NCI-H1105 (cell line): ENCODE data around the gene WFDC12.

ENCODE experiments used
- DNase-seq: peaks from one replicate; lab custom pipeline; 2025; lab: John Stamatoyannopoulos, UW

The WFDC12 gene

DNA sequence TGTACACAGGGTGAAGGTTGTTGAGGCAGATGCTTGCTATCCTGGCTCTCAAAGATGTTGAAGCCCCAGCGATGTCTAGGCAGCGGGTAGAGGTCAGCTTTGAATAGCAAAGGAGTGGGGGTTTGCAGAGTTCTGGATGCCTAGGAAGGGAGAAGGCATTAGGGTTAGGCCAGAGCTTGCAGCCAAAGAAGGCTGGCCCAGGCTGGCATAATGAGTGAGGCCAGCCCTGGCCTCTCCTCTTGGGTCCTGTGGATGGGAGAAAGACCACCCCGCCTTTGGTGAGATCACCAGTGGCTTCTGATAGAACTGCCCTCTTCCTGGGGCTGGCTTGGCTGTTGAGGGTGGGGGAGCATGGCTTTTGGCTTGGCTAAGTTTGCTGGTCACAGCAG, 8.9 kb downstream of the WFDC12 start:
- no peak for DNase-seq

DNA sequence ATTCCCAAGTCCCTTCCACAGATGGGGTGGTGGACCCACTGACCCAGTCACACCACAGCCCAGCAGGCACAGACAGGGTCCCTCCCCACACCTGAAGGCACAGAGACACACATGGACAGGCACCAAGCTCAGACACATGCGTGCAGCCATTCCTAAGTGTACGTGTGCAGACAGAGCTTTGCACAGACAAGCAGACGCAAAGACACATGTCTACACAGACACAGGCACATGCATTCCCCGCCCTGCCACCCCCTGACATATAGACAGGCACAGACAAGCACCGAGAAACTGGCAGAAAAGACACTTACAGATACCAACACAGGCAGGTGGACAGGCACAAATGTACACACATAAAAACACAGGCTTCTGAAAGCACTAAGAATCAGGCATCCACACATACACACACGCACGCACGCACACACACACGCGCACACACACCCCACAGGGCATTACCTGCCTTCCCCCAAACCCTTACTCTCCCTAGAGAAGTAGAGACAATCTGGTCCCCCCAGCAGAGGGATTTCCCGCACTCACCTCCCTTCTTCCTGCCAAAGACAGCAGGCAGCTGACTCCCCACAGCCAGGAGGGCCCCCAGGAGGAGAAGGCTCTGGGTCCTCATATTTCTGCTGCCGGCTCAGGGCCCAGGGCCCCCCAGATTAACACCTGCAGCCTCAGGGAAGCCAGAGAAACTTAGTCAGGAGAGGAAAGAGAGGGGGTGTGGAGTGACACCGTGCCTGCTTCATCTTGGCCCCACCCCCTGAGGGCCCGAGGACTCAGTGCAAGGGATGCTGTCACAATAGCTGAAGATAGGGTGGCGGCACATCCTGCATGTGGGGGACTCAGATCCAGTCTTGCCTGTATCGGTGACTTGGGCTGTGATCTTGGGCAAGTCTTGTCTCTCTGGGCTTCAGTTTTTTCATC, 9.5 kb downstream of the WFDC12 start, which contains the start of gene WFDC5:
Gene WFDC5, minus strand, starts transcription at position 710 of the 921 bp plus-strand sequence. Its CDS starts 91 bp downstream, at position 619.
- no peak for DNase-seq

DNA sequence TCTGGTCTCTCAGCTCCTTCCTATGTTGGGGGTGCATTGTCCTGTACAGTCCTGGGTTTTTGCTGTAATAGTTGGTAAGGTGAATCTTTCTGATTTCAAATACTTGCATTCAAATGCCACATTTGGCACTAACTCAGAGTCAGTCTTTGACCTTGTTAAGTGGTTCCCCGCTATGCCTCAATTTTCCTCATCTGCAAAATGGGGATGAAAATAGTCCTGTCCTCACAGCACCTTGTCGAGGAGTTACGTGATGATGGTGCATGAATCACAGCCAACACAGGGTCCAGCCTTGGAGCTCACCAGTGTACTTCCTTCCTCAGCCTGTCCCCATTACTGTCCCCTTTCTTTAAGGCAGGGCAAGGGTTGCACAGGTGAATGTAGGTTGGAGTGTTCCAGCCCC, 10.4 kb downstream of the WFDC12 start:
- DNase-seq, result no peak

DNA sequence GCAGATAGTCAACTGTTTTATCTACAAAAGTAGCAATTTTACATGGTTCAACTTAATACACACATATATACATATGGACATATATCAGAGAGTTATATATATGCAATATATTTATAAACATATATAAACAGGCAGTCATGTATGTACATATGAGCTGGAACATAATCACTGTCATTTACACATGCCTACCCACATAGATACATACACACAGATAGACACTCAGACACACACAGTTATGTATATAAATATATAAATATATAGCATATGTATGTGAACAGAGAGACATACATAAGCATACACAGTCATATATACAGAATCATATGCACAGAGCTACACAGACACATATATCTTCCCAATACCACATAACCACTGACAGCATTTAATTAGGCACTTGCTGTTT, 11.5 kb downstream of the WFDC12 start:
- DNase-seq, result no peak

DNA sequence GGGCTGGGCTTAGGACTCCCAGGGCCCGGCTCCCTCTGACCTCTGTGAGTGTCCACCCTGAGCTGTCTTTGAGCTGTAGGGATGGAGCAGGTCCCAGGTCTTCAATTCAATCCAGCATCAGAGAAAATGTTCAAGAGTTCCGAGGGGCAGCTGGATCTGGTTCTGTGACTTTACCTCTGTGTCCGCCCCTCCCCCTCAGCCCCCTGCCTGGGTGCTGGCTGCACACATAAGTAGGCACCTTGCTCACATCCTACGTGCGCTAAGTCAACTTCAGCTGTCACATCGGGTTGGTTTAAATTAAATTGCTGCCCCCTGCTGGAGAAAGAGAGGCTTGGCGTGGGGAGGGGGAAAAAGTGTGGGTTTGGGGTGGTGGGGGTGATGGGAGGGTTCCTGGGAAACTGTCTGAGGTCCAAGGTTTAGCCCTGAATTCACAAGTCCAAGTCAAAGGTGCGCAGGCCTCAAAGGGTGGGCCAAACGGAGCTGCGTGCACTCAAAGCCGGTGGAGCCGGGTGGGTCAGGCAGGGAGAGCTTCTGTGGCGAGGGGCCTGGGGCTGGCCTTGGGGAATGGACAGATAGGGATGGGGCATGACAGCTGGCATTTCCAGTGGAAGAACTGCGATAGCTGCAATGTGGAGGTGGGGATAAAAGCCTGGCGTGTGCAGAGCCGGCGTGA, 12.3 kb downstream of the WFDC12 start:
- no peak for DNase-seq

DNA sequence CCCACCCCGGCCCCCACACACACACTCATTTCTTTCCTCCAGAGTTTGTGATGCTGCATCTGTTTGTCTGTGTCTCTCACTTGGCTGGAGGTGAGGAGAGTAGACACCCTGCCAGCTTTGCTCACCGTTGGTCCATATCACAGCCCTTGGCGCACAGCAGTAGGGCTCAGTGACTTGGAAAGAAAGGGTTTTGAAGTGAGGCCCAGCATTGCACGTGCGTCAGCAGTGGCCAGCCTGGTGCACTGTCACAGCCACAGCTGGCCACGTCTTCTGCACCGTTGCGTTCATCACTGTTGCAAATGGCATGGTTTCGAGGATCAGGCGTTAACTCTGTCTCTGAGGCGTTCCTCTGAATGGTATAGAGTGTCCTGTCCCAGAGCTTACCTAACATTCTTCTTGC, 13.0 kb downstream of the WFDC12 start:
- DNase-seq, result no peak

DNA sequence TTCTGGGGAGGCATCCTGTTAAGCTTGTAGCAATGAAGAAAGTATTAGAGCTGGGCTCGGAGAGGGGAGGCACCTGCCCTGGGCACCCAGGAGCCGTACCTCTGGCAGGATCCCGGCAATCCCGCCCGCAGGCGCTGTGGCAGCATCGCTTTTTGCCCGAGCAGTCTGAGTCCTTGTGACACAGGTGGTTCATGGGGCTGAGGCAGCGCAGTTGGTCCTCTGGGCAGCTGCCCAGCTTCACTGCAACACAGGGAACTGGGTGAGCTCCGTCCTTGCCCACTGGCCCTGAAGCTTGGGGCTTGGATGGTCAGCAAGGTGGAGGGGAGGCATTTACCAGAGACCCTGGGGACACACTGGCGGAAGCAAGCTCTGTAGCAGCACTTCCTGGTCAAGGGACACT, 14.0 kb downstream of the WFDC12 start:
- DNase-seq, result no peak

DNA sequence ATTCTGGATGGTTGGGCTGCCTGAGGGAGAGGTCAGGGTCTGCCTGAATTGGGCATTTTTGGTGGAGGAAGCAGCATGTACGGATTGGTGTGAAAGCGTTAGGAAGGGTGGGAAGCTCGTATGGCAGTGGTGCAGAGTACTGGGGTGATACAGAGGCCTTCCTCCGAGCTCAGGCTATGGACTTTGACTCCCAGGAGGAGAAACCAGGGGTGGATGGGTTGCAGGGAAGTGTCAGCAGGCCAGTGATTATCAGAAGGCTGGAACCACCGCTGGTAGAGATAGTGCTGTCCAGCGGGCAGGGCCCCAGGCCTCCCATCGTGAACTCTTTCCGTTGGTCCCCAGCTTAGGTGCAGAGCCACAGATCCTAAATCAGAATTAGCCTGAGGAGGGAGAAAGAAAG, 14.6 kb downstream of the WFDC12 start:
- DNase-seq, result no peak

DNA sequence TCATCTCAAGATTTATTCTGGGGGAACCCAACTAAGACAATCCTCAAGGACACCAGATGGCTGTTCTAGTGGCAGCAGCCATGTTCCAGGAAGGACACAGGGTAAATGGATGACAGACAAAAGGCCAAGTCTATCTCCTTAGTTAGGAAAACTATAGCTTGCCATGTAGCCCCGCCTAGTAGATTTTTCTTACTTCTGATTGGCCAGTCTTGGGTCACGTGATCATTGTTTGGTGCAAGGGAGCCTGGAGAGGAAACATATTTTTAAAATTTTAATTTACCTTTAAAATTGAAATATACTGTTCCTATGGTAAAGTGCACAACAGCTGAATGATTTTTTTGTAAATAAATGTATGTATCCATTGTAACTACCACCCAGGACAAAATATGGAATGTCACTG, 18.9 kb downstream of the WFDC12 start:
- DNase-seq, result no peak

DNA sequence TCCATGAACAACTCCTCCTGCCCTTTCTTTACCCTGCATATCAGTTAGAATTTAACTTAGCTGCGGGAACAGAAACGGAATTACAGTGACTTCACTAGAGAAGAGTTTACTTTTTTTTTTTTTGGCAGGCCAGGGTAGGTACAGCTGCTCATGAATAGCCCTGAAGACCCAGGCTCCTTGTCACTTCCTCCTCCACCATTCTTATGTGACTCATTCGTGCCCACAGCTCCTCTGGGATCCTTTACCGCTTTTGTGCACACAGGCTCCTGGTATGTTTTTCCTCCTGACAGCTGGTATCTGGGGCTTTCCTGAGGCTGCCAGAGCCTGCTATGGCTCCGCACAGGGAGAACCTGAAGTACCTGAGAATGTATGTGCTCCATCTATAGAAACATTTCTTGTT, 19.5 kb downstream of the WFDC12 start:
- no peak for DNase-seq

DNA sequence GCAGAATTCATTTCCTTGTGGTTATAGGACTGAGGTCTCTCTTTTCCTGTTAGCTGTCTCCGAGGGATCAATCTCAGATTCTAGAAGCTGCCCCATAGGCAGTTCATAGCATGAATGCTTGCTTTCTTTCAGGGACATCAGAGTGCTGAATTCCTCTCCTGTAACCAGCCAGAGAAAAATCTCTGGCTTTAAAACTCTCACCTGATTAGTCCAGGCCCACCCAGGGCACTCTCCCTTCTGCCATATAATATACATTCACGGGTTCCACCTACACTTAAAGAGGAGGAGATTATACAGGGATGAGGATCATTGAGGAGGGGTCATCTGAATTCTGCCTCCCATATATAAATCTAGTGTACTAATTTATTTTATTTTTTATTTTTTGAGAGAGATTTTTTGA, 21.2 kb downstream of the WFDC12 start:
- DNase-seq, result no peak

DNA sequence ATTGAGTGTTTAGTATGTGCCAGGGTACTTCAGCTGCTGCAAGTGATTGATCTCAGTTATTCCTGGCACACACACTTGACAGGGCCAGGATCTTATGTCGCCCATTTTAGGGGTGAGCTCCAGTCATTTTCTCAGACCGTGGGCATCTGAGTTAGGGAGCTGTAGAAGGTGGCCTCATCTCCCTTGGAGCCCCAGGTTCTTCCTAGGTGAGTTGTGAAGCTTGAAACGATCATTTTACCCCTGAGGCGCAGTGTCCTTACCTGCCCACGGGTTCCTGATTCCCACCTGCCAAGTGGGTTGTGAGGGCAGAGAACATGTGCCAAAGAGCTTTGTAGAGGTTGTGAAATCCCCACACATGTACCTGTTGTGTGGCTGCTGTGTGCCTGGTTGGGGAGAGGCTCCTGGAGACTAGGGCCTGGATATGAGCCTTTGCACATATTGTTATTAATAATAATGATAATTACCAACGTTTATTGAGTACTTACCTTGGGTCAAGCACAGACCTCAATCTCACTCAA, 22.9 kb downstream of the WFDC12 start:
- DNase-seq, result no peak

DNA sequence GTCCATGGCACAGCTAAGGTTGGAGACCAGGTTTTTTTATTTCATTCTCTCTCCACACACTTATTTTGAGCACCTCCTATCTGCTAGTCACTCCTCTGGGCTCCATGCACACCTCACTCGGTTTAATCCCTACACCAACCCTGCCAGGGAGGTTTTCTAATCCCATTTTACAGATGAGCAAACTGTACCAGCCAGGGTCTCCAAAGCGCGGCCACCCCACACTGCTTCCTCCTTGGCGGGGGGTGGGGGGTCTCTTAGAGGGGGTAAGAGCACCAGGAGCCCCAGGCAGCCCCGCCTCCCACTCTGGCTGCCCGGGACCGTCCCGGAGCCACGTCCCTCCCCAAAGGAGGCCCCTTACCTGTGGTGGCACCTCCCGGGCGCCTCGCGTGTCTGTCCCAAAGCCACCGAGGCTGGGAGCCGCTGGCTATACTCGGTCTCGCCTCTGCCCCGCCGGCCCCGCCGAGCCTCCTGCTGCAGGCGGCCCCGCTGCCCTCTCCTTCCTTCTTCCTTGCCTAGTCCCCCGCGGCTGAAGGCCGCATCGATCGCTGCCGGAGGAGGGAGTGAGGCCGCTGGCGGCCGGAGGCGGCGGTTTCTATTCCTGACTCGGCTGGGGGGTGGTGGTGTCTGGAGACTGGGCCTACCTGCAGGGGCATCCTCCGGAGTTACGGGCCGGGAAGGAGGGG, 23.6 kb downstream of the WFDC12 start, which contains the start of gene KCNS1:
Gene KCNS1, minus strand, starts transcription at position 565 of the 683 bp plus-strand sequence. CDS start 1,891 bp downstream, outside the sequence.
- no peak for DNase-seq

DNA sequence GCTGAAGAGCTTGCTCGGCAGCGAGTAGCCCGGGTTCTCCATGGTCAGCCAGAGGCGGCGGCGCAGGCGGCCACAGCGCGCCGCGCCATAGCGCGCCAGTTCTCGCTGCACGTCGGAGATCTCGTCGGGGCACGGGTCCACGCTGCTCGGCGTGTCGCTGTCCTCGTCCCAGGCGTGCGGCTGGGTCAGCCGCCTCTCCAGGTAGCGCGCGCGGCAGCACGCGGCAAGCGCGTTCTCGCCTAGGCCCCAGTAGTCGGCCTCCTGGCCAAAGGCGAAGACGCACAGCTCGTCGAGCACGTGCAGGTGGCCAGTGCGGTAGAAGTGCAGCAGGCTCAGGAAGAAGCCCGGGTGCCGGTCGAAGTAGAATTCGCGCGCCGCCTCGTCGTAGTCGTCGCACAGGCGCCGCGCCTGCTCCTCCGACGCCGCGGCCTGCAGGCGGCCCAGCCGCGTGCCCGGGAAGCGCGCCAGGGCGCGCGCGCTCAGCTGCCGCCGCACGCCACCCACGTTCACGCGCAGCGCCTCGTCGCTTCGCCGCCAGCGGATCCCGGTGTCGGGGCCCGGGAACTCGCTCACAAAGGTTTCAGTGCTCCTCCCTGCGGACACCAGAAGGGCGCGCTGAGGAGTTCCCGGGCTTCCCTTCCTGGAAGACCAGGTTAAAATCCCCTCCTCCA, 26.0 kb downstream of the WFDC12 start:
- DNase-seq, result no peak

DNA sequence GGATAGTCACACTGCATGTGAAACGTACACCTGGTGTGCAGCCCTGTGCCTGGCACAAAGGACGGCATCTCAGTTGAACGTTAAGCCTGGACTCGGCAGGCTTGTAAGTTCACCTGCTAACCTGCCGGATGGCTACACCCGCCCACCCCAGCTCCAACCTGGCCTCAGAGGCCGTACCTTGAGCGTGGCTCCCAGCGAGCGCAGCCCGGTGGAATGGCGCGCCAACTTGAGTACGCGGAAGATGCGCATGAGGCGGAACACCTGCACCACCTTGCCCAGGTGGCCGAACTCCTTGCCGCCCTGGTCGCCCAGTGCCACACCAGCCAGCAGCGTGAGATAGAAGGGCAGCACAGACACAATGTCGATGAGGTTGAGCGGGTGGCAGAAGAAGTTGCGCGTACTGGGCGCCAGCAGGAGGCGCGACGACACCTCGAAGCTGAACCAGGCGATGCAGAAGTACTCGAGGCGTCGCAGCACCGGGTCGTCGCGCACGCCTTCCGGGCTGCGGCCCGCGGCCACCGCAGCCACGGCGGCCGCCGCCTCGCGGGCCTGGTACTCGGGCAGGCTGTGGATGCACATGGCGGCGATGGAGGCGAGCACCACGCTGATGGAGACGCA, 26.7 kb downstream of the WFDC12 start:
- DNase-seq, result no peak

DNA sequence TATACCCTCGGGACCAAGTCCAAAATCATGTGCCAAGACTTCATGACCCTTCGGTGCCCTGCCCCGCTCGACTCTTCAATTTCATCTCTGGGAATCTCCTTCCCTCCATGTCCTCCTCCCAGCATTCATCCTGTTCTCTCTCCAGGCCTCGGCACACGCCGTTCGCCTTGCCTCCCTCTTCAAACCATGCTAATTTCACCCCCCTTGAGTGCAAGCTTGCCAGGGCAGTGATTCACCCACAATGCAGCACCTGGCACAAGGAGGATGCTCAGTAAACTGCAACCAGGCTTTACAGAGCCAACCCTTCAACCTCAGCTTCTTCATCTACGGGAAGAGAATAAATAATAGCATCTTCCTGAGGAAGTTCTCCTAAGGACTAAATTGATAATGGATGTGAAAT, 27.5 kb downstream of the WFDC12 start:
- DNase-seq, result no peak

DNA sequence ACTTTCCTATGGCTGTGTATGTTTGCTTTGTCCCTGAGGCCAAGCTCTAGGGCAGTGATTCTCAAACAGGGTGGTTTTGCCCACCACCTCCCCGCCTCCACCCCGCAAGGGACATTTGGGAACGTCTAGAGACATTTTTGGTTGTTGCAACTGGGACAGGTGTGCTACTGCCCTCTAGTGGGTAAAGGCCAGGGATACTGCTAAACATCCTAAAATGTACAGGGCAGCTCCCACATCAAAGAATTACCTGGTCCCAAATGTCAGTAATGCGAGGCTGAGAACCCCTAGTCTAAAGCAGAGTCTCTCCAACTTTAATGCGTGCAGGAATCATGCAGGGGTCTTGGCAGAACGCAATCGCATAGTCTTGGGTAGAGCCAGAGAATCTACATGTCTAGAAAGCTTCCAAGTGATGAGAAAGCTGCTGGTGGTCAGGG, 28.4 kb downstream of the WFDC12 start:
- DNase-seq, result peak; percentile 18

DNA sequence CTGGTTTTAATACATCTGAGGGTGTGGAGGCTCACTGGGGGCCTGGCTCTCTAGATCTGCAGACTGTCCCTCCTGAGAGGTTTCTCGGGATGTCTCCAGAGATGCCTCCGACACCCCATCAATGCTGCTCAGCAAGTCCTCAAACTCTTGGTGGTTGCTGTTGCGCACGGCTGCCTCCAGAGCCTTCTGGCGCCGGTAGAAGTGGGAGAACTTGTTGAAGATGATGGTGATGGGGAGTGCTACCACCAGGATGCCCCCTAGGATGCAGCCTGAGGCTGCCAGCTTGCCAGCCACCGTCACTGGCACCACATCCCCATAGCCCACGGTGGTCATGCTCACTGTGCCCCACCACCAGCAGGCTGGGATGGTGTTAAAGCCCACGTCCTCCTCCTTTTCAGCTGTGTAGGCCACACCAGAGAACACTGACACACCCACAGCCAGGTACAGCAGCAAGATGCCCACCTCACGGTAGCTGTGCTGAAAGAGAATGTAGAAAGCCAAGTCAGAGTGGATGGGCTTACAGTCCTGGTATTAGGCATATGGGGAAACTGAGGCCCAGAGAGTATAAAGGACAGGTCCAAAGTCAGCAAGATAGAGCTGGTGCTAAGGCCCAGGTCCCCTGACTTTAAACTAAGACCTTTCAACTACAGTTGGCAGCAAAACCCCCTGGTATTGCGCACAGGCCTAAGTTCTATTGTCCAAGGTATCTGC, 29.2 kb downstream of the WFDC12 start:
- DNase-seq, result no peak

DNA sequence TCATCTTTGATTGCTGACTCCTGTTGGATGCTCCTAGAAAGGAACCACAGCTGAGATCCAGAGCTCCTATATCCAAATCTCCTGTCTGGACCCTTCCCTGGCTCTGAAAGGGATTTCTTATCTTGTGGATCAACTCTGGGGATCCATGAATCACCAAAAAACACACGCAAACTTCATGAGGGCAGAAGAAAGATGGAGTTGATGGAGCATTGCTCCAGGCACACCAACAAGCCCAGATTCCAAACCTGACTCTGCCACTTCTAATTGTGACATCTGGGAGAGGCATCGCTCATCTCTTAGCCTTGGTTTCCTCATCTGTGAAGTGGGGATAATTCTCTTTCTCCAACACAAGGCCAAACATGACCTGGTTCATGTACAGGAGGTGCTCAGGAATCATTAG, 30.1 kb downstream of the WFDC12 start:
- no peak for DNase-seq

DNA sequence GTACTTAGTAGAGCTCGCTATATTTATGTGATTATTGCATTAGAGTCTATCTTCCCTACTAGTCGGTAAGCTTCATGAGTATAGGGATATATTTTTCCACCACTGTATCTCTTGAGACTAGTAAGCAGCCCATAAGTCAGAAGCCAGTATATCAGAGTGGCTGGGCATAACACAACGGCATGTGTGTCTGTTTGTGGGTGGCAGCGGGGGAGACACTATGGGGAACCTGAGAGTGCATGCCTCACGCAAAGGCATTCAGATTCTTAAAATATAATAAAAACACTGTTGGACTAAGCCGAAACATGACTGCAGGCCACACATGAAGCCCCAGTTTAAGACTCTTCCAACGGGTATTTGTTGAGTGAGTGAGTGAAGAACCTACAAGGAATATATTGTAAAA, 31.4 kb downstream of the WFDC12 start:
- DNase-seq, result no peak

DNA sequence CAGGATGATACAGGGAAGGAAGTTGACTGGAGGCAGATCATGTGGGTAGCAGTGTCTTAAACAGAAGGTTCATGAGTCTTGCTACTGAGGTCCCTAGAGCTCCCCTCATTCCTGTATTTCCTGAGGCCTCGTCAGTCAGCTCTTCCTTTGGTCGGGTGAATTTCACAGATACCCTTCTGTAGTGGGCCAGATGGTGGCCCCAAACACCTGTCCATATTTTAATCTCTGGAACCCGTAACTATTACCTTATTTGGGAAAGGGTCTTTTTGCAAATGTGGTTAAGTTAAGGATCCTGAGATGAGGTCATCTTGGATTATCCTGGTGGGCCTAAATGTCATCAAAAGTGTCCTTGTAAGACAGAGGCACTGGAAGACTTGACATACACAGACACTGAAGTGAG, 32.9 kb downstream of the WFDC12 start:
- no peak for DNase-seq
